Measurements from ENCODE around the gene MYOC.
"Not testable (repeated sequence)": the region's sequence is repeated elsewhere in the genome, so short reads cannot be mapped to it uniquely, and the experiment has no call there.

The MYOC gene

DNA sequence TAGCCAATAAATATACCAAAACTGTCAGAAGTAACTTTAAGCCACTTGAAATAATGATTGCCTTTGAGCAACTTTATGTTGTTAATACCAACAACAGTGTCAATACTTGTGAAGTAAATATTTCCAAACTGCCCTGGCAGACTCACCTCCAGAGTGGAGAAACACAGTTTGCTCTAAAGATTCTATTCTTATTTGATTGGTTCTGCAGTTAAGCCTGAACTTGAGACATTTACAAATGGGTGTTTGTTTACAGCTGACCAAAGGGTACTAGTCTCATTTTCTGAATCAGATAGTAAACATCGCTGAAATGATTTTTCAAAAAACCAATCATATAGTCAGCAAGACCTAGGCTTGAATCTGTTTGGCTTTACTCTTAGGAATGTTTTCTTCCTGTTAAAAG, 1.3 kb upstream of the MYOC start:
- DNase-seq (ENCODE audit: low read depth in 3 of 3) = no peak

DNA sequence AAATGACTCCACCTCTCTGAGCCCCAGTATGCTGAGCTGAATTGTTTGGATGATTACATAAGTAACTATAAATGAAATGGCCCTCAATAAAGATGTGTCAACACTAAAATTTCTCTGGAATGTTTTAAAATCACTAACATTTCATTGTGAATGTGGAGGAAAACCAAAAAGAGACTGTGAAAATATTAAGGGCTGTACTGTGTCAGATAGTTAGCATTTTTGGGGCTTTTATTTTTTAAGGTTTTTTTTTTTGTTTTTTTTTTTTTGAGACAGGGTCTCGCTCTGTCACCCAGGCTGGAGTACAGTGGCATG, 6.3 kb downstream of the MYOC start:
- DNase-seq (ENCODE audit: low read depth in 3 of 3) = no peak

DNA sequence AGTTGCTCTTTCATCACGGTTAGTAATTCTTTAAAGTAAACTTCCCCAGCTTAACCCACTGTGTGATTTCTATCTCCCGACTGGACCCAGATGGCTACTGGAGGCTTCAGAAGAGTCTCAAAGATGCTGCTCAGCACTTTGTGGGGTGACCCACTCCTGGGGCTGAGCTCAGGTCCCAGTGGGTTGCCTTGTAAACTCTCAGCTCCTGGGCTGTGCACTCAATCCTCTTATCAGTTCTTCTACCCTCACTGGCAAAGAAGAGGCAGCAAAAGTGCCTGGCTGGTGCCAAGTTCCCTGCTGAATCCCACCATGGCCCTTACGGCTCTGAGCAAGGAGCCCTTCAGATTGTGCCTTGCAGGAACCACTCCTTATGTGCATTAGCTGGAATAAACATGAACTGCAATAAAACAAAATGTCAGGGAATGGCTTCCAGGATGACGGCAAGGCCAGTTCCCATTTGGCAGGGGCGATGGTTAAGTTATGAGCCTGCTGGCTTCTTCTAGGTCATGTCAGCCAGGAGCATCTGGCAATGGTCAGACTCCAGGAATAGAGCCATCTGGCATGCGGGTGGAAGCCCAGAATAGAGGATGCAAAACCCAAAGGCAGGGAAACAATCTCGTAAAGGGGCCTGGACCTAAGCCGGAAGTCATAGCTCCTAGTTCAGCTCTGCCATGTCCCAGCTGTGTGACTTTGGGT, 6.8 kb downstream of the MYOC start:
- no peak for DNase-seq (ENCODE audit: low read depth in 3 of 3)

DNA sequence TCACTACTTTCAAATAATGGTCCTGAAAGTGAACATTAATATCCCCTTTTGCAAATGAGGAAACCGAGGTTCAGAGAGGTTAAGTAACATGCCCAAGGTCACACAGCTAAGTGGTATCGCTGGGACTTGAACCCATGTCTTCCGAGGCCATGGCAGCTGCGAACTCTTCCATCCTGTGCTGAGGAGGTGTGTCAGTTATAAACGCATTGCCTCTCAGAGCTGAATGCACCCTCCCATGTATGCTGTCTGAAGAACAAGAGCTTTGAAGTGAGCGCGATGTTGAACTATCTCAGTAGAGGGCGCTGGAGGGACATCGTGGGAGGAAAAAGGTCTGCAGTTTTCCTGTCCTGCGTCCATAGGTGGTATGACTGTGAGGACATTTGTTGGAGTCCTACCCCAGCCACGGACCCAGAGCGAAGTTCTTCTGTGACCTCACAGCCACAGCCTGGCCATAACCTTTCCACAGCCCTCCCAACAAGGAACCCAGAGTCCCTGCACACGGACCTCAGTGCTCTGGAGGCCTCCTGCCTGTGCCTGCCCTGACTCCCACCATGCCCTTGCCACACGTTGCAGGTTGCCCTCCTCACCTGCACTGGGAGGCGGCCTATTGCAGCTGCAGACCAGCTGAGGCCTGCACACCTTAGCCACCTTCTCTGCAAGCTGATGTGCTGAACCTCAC, 7.5 kb downstream of the MYOC start:
- DNase-seq (ENCODE audit: low read depth in 3 of 3) = peak in 2 of 3 experiments; percentile 35 to 38

DNA sequence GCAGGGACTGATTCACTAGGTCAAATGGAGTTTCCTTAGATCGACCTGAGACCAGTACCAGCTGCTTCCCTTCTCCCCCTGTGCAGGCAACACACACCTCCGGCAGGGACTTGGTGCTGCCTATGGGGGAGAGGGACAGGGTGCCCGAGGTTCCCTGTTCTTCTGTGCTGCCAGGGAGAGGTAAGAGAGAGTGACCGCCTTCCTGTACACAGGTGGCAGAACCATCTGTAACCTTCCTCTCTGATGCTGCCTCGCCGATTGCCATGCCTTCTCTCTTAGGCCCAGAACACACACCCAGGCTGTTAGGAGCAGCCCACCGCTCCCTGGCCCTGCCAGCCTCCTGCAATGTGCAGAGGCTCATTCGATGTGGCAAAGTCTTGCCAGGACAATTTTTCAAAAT, 9.3 kb downstream of the MYOC start:
- no peak for DNase-seq (ENCODE audit: low read depth in 3 of 3)

DNA sequence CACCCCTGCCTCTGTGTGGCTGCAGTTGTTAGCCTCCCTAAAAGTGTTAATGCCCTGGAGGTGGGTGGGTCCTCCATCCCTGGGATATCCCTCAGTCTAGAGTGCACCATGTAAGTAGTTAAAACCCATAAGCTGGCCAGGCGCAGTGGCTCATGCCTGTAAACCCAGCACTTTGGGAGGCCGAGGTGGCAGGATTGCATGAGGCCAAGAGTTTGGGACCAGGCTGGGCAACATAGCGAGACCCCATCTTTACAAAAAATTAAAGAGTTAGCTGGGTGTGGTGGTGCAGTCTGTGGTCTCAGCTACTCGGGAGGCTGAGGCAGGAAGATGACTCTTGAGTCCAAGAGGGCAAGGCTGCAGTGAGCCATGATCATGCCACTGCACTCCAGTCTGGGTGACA, 10.3 kb downstream of the MYOC start:
- DNase-seq (ENCODE audit: low read depth in 3 of 3) = no peak

DNA sequence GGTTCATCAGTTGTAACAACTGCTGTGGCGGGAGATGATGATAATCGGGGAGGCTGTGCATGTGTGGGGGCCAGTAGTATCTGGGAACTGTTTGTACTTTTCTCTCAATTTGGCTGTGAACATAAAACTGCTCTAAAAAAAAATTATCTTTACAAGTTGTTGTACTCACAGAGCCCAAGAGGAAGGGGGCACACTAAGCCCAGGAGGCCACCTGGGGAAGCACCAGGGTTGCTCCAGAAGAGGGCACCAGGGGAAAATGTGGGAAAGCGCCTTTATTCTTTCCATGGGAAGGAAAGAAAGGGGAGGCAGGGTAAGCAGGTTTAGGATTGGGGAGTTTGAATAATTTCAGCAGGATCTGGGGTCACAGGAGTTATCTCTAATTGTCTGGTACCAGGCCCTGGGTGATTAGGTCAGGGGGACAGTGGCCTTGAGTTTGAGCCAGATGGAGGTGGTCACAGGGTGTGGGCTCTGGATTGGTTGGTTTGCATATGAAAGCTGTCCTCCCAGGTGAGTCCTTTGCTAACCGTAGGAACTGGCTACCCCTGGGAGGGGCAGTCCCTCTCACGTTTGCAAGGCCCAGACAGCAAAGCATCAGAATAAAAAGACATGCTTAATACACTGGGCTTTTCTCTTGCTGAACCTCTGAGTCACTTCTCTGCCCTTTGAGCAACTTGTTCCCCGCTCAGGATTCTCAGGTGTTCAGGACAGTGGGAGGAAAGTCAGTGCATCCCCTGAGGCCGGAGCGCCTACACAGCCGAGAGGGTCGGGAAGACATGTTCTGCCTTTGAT, 11.2 kb downstream of the MYOC start:
- no peak for DNase-seq (ENCODE audit: low read depth in 3 of 3)

DNA sequence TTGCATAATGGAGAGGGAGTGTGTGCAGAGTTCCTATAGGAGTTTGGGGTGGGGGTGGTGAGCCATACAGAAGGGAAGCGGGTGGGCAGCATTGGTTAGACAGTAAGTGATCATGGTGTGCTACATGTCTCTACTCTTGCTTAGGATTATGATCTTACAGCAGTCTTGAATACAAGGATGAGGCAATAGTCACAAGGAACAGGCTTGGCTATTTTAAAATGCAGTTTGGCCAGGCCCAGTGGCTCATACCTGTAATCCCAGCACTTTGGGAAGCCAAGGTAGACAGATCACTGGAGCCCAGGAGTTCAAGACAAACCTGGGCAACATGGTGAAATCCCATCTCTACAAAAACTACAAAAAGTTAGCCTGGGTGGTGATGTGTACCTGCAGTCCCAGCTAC, 12.3 kb downstream of the MYOC start:
- DNase-seq (ENCODE audit: low read depth in 3 of 3) = no peak

DNA sequence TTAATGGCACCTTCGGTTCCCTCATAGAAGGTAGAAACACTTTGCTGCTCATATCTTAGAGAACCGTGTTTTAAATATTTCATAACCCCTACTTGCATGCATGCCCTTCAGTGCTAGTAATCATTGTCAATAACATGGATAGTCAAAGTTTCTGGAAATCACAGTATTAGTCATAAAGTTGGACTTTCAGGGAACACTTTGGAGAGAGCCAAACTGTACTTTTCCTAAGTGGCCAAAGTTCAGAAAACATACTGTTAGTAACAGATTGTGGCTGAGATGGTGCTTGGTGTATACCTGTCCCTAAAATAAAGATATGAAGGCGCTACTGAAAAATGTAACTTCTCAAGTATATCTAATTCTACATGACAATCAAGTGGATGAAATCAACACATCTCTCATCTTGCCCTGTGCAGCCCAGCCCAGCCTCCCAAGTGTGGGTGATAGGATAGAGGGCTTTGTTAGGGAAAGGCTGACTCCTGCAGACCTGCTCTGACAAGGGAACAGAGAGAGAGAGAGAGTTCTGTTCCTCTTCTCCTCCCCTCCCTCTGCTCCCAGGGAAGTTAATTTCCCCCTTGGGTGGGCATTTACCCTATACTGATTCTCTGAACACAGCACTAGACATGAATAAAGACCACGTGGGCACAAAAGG, 14.4 kb downstream of the MYOC start:
- no peak for DNase-seq (ENCODE audit: low read depth in 3 of 3)

DNA sequence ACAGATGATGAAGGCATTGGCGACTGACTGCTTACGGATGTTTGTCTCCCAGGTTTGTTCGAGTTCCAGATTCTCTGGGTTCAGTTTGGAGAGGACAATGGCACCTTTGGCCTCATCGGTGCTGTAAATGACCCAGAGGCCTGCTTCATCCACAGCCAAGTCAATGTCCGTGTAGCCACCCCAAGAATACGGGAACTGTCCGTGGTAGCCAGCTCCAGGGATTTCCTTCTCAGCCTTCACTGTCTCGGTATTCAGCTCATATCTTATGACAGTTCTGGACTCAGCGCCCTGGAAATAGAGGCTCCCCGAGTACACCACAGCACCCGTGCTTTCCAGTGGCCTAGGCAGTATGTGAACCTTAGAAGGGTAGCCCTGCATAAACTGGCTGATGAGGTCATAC, 16.3 kb downstream of the MYOC start:
- no peak for DNase-seq (ENCODE audit: low read depth in 3 of 3)

DNA sequence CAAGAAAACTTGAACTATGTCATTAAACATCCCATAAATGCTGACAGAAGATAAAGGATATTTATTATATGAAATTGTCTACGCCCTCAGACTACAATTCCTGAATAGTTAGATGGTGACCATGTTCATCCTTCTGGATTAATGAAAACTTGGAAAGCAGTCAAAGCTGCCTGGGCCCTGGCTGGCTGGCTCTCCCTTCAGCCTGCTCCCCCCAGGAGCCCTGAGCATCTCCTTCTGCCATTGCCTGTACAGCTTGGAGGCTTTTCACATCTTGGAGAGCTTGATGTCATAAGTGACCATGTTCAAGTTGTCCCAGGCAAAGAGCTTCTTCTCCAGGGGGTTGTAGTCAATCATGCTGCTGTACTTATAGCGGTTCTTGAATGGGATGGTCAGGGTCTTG, 16.8 kb downstream of the MYOC start:
- no peak for DNase-seq (ENCODE audit: low read depth in 3 of 3)

DNA sequence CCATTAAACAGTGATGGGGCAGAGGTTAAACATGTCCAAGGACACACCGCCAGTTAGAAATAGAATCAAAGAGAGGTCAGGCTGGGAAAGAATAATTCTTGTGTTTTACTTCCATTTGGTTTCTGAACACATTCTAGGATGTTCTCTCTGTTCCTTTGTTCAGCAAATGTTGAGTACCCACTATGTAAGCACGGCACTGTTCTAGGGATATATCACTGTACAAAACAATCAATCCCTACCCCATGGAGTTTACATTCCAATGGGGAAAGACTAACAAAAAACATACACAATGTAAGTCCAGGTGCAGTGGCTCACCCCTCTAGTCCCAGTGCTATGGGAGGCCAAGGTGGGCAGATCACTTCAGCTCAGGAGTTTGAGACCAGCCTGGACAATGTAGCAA, 24.3 kb downstream of the MYOC start:
- no peak for DNase-seq (ENCODE audit: low read depth in 3 of 3)

DNA sequence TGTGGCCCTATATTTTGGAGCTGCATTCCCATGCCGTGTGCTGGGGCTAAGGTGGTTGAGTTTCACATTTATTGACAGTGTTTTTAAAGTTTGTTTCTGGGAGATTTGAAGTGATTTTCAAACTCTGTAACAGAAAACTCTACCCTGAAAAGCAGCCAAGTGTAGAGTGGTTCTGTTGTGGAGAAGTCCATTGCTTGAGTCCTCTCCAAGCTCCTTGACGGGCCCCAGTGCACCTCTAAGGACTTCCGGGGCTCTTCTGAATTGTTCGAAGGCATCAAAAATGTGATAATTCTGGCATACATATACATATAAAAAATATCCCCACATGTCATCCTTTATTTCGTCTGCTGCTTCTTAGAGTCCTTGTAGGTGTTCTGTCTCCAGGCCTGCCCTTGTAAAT, 25.5 kb downstream of the MYOC start:
- no peak for DNase-seq (ENCODE audit: low read depth in 3 of 3)

DNA sequence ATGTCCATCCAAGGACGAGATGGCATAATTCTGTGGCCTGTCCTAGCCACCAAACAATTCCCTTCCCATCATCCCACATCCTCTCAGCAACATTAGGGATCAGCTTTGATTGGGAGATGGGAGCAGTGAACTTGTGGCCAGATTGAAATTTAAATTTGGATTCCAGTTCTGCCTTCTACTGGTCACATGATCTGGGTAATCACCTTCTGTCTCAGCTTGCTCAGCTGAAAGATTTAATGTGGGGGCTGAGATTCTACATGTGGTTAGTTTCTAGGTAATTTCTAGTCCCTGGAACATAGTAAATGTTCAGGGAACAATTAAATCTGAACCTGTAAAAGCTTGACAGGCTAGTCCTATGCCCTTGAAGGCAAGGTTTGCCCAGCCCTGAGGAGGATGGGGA, 27.3 kb downstream of the MYOC start:
- DNase-seq (ENCODE audit: low read depth in 3 of 3) = no peak

DNA sequence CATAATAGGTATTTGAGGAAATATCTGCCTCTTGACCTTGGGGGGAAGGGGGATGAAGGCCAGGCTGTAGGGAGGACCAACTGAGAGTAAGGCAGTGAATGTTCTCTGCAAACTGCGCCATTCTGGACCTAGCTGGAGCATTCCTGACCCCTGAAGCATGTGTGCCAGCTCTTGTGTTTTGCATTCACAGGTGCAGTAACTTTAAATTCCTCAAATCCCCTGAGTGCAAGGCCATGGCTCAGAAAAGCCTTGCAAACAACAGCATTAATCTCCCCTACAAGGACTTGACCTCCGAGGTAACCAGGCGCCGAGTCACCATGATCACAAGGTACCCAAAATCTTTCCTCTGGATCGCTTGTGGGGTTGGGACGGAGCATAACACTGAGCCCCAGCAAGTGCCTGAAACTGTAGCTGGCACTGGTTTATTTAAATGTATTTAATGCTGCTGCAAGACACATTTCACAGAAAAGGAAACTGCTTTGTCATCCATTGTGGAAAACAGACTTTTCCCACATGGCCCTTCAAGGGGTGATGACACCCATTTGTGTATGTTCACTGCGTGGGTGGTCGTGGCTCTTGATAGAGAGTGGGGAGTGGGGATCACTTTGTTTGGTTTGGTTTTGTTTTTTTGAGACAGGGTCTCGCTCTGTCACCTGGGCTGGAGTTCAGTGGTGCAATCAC, 28.7 kb downstream of the MYOC start:
- no peak for DNase-seq (ENCODE audit: low read depth in 3 of 3)

DNA sequence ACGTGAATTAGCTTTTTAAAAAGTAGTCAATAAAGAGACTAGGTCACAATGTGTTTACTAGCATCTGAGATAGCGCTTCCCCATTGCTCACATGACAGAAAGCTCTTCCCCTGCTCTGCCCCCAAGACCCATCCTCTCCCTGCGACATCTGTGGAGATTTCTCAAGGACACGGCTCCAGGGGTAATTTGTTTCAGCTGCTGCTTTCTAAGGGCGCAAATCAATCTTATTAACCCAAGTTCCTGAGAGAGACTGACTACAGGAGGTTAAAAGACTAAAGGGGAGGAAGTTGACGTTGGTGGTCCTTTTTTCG, 30.4 kb downstream of the MYOC start, which contains the start of gene MYOCOS:
TSS of gene MYOCOS (plus strand) at position 92 of the 311 bp plus-strand sequence. CDS start 1,641 bp downstream, outside the sequence.
- DNase-seq (ENCODE audit: low read depth in 3 of 3) = no peak

DNA sequence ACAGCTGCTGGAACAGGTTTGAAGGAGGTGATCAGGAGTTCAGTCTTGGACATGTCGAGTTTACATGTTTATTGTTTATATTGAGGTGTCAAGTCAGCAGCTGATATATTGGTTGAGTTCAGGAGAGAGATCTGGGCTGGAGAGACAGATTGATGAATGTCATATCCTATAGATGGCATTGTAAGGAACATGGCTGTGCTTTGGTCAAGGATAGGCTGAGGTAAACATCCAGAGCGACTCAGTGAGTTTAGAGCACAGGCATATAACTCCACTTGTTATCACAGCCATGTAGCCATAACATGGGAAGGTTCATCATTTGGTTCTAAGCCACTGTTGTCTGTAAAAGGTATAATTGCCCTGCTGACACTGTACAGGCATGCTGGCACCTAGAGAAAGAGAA, 35.9 kb downstream of the MYOC start:
- no peak for DNase-seq (ENCODE audit: low read depth in 3 of 3)

DNA sequence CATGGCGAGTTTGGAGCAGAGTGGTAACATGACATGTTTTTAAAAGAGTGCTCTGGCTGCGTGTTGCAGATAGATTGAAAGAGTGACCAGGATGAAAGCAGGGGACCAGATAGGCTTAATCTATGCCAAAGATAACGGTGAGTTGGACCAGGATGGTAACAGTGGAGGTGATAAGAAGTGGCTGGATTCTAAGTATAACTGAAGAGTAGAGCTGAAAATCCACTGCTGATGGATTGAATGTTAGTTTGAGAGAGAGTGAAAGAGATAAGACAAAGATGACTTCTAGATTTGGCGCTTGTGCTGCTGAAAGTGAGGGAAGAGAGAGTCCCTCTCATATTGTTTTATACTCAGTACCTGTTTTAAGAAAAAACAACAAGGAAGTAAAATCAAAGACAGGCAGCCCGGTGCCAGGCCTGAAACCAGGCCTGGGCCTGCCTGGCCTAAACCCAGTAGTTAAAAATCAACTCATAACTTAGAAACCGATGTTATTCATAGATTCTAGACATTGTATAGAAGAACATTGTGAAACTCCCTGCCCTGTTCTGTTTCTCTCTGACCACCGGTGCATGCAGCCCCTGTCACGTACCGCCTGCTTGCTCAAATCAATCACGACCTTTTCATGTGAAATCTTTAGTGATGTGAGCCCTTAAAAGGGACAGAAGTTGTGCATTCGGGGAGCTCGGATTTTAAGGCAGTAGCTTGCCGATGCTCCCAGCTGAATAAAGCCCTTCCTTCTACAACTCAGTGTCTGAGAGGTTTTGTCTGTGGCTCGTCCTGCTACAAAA, 37.2 kb downstream of the MYOC start:
- not testable (repeated sequence) for DNase-seq (ENCODE audit: low read depth in 3 of 3)

DNA sequence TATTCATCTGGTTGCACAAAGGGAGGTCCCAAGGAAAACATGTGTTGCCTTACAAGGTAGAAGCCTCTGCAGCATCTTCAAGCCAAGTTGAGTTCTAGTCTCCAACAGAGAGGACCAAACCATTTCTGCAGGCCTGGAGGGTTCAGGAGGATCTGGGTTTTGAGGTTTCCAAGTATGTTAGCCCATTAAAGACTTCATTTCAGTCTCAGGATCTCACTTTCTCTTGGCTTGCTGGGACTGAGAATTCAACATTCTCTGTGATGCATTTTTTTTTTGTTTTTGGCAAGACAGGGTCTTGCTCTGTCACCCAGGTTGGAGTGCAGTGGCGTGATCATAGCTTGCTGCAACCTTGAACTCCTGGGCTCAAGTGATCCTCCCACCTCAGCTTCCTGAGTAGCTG, 39.2 kb downstream of the MYOC start:
- no peak for DNase-seq (ENCODE audit: low read depth in 3 of 3)

DNA sequence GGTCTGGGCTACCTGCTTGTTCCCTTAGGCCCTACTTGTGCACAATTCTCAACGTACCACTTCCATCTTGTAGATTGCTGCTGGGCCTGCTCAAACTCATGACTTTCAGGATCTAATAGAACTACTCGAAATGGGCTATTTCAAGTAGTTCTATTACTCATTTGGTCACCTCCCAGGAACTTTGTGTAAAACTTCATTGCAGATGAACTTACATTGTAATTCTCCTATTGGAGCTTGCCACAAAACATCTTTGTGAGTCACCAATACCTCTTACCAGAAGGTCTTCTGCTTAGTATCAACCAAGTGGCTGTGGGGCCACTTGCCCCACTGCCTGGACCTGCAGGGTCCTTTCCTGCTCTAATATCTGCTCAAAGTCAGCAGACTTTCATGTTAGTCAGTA, 41.2 kb downstream of the MYOC start:
- DNase-seq (ENCODE audit: low read depth in 3 of 3) = no peak

DNA sequence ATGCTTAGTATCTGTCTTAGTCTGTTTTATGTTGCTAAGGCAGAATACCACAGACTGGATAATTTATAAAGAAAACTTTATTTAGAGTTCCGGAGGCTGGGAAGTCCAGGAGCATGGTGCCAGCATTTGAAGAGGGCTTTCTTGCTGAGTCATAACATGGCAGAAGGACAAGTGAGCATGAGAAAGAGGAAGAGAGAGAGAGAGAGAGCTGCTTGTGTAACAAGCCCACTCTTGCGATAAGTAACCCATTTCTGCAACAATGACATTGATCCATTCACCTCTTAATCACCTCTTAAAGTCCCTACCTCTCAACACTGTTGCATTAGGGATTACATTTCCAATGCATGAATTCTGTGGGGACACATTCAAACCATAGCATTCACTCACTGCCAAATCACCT, 42.1 kb downstream of the MYOC start:
- no peak for DNase-seq (ENCODE audit: low read depth in 3 of 3)

All from stimulated activated CD4-positive, alpha-beta T cell treated with anti-CD3 and anti-CD28 coated beads, TNF-alpha, amount 100 ng/mL, for 4 hours (primary cell).